Measurements from ENCODE around the gene CLASP1.
"Not testable (repeated sequence)": the region's sequence is repeated elsewhere in the genome, so short reads cannot be mapped to it uniquely, and the experiment has no call there.

CLASP1 gene

DNA sequence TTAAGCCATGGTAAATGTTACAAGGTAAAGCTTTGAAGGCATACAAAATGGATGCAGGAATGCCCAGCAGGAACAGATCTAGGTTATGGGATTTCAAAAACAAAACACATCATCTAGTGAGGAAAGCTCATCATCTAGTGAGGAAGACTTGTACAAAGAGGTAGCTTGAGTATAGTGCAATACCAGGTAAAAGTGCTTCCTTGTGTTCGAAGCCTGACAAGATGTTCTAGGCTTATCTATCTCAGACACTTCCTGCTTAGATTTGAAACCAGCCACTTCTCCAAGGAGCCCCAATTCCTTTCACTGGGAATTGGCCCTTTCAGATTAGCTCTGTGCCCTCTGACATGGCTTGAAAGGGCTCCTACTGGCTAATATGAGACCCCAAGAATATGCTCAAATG is 73.0 kb downstream of the CLASP1 start:
- no peak for DNase-seq

DNA sequence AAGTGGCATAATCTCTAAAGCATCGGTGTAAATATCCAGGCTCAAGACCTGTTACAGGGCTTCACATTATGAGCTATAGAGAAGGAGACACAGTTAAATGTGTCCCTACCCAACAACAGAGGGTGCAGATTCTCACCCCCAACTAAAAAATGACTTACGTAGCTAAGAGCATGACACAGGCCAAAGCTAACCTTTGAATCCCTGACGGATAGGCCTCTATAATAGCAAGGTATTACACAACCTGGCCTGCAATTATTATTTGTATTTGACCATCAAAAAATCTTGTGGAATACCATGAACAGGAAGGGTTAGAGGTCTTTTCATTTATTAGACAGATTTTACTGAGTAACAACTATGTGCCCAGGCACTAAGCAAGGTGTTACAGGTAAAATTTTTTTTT is 73.5 kb downstream of the CLASP1 start:
- DNase-seq = no peak

DNA sequence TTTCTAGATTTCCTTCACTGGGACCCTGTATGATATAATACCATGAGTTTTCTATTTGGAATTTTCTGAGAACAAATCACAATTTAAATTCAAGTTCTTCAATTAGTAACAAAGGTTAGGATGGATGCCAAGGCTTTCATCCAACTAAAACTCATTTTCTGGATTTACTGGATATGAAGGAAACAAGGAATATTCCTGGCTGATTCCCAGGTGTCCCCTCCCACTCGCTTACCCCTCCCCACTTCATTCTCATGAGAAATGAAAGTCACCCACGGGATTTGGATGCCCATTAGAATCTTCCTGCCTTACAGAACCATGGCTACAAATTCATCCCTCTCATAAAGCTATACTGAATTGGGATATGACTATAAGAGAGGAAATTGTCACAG is 78.6 kb downstream of the CLASP1 start:
- no peak for DNase-seq

DNA sequence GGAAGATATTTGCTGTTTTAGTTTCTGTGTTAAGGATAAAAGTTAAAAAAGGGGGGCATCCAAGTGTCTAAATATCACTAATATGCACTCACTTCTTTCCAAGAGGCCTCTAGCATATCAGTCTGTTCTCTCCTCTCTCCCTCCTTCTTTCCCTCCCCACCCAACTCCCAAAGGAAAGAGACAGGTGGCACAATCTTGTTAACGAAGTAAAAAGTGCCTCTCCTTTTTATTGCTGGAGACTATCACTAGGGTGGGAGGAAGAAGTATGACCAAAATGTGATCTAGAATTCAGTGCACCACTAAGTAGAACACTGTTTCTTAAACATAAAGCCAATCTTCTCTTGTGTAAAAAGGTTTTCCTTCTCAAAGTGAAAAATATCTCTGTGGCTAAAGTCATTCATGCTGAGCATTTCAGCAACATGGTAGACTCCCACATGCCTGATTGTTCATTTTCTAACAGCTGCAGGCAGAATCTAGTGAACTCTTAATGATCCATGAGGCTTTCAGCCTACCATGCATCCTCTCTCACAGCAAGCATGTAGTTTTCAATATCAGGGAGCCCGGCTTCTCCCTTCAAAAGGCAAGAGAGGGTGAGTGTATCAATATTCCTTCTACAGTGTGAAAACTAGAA is 79.1 kb downstream of the CLASP1 start:
- DNase-seq = no peak

DNA sequence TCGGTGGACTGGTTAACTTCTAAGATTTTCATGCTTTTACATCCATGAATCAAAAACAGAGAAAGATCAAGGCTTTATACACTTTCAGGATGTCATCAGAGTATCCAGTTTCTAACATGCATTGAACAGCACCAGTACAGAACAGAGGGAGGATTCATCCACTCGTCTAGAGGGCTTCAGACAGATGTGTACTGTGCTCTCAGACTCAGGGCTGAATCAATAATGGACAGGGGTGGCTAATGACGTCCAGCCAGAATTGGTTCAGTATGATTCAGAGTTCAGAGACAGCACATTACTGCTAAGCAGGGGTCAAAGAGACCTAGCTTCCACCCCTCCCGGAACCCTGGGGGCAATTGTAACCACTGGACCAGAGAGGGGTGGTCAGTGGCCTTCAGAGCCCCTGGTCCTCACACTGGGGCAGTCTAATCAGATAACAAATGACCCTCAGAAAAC is 81.3 kb downstream of the CLASP1 start:
- no peak for DNase-seq

DNA sequence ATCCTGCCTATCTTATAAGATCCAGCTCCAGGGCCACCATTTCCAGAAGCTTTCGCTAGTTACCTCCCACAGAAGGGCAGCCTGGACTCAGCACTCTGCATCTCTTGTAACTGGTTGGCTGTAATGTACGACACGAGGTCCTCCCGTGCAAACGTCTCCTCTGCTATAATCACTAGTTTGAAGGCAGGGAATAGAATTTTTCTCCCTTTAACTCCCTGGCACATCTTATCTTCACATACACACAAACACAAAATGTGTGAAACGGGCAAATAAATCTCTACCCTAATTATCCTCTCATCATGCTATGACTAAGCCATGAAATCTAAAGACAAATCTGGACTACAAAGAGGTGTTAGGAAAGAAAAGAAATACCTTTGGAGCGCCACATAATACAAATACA is 81.8 kb downstream of the CLASP1 start:
- no peak for DNase-seq

DNA sequence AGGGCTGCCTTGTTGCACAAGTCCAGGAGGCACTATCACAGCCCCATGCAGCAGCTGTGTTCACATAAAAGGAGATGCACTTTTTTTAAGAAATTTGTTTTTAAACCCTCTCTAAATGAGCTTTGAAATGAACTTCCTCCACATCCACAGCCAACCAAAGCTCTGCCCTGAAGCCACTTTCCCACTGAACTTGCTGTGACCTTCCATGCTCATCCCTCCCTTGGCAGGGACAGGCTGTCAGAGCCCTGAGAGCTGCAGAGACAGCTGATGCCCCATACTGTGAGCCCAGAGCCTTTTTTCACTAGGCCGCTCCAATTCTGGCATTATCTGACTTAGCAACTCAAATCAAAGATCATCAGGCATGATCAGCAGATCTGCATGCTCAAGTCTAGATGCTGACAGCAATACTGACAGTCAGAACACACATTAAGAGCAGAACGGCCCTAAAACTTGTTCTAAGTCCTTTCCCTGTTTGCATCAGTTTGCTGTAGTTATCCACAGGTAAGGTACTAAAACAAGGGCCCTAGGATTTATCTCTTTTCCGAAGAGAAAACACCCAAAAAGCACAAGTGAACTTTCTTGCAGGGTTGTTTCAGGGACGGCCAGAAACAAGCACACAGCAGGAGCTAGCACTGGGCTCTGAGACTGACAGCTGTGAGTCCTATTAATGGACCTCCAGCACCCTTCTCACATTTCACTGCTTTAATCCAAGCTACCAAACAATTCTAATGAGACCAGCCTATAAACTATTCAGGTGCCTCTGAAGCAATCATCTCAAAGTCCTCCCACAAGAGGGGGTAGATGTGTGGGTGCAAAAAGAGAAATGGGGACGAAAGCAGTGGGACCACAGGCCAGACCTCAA is 83.6 kb downstream of the CLASP1 start:
- peak; percentile 8 for DNase-seq

DNA sequence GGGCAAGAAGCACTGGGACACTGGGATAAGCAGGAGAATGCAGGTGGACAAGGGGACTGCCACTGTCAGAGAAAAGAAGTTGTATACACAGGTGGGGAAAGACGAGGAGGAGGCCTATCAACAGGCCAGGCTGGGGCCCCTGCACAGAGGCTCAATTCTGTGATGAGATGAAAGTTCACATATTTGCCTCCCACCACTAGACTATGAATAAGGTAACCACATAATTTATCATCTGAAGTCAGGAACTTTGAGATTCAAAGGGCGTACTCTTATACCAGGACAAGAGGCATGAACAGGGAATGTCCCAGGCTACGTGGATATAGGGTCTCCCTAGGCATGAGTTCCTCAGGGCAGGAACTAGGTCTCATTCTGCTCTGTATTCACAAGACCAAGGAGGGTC is 84.4 kb downstream of the CLASP1 start:
- DNase-seq = no peak

DNA sequence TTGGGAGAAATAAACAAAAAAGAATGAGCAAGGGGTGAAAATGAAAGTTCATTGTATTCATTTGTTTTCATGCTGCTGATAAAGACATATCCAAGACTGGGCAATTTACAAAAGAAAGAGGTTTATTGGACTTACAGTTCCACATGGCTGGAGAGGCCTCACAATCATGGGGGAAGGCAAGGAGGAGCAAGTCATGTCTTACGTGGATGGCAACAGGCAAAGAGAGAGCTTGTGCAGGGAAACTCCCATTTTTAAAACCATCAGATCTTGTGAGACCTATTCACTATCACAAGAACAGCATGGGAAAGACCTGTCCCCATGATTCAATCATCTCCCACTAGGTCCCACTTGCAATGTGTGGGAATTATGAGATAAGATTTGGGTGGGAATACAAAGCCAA is 85.5 kb downstream of the CLASP1 start:
- DNase-seq = not testable (repeated sequence)

DNA sequence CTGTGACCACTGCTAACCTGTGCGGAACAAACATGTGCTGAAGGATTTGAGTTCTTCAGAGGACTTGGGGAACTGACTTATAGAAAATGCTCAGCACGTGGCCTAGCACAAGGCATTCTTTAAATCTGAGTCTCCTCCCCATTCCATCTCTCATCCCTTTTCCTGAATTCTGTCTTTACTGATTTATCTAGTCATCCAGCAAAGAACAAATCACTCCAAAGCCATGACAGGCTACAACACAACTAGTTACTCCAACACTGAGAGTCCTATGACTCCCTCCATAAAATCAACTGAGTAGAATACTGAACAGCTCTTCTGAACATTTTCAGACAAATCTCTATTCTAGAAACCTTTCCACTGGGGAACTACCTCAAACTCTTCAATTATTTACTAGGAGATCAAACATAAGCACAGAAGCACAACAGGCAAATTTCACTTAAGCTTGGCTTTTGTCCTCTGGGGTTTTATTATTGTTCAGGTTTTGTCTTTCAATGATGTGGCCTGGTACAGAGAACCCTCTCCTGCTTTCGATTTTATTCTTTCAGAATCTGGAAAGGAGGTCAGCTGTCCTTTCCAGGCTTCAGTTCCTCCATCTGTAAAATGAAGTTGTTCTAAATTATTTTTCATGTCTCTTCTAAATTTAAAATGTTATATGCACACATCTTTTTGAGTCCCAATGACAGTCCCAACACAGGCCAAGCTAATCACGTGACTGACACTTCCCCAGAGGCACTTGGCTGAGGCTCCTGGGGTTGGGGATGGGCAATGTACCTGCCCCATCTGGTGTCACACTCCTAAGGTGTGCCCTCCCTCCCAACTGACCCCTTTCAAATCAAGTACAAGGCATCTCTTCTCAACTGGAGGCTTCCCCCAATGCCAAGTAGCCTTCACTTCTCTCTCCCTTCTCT is 86.7 kb downstream of the CLASP1 start:
- DNase-seq = no peak

DNA sequence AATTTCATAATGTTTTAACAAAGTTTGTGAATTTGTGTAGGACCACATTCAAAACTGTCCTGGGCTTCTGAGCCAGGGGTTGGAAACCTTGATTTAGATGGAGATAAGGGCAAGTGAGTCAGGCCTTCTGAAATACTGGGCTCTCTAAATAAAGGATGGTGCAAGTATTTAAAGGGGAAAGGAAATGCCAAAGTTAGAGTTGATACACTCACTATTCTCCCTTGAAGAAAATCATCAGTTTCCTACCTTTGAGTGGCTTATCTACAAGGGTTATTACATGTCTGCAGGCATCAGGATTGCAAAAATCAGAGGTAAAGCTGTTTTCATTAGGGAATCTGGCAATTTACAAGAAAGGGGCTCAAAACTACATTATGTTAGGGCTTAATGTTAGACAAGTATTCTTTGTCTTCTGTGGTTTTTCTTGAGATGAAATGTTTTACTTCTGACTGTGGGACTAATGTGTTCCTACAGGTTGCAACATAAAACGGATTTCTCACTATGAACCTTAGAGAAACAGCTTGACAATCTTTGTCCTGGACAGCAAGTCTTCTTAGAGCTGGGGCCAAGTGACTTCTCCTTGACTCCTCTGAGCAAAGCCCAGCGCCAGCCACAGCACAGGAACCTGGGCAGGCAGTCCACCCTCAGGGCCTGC is 87.5 kb downstream of the CLASP1 start:
- DNase-seq = no peak

DNA sequence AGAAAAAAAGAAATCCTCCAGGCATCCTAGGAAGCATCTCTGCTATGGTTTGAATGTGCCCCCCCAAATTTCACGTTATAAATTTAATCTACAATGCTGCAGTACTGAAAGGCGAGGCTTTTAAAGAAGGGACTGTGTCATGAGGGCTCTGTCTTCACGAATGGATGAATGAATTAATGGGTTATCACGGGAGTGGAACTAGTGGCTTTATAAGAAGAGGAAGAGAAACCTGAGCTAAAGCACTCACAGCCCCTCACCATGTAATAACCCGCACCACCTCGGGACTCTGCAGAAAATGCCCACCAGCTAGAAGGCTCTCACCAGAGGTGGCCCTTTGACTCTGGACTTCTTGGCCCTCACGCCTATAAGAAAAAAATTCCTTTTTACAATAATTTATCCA is 90.9 kb downstream of the CLASP1 start:
- DNase-seq = no peak

DNA sequence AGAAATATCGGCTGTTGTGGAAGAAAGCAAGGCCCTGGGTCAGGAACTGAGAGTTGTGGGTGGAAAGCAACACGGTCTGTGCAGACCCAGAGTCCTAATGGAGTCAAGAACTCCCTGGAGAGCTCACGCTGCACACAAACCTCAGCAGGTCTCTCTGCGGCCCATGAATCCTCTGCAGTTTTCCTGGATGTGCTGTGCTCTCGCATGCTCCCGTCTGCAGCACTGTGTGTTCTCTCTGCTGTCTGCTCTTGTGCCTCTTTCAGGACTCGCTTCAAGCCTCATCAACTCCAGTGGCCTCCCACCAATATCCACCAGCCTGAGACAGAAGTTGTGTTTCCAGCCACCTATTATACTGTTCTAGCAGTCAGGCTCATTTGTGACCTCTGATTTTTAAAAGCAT is 94.3 kb downstream of the CLASP1 start:
- no peak for DNase-seq

DNA sequence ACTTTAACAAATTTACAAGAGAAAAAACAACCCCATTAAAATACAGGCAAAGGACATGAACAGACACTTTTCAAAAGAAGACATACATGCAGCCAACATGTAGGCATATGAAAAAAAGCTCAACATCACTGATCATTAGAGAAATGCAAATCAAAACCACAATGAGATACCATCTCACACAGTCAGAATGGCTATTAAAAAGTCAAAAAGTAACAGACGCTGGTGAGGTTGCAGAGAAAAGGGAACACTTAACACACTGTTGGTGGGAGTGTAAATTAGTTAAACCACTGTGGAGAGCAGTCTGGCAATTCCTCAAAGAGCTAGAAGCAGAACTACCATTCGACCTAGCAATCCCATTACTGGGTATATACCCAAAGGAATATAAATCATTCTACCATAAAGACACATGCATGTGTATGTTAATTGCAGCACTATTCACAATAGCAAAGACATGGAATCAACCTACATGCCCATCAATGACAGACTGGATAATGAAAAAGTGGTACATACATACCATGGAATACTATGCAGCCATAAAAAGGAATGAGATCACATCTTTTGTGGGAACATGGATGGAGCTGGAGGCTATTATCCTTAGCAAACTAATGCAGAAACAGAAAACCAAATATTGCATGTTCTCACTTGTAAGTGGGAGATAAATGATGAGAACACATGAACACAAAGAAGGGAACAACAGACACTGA is 96.6 kb downstream of the CLASP1 start:
- DNase-seq = not testable (repeated sequence)

DNA sequence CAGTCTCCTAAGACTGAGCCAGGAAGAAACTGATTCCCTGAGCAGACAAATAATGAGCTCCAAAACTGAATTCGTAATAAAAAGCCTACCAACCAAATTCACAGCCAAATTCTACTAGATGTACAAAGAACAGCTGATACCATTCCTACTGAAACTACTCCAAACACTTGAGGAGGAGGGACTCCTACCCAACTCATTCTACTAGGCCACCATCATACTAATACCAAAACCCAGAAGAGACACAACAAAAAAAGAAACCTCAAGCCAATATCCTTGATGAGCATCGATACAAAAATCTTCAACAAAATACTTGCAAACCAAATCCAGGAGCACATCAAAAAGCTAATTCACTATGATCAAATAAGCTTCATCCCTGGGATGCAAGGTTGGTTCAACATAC is 98.6 kb downstream of the CLASP1 start:
- DNase-seq = no peak

DNA sequence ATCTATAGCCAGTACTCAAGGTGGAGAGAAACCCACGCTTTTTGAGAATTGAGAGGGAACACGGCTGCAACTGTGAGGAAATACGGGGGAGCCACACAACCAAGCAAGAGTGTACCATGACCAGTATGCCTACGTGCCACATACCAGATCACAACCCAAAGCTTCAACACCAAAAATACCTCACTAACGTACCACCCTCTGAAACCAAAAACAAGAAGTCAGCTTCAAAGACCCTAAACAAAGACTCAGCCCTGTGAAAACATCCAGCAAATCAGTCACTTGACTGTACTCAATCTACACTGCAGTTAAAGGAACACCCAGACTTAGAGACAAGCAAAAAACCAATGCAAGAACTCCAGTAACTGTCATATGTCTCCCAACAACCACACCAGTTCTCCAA is 101.6 kb downstream of the CLASP1 start:
- no peak for DNase-seq

DNA sequence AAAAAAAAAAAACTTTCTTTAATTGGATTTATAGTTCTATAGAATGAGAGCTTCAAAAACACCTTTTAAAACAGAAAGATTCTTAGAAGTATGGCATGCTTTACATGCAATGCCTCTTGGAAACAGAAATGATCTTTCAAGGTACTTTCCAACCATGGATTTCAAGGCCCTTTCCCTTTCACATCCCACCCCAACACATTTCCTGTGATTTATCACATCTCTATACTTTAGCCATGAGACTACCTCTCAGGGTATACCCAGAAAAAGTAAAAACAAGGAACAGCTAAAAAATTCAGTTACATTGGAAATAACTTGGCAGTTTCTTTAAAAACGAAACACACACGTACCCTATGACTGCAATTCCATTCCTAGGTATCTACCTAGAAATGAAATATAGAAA is 103.3 kb downstream of the CLASP1 start:
- DNase-seq = no peak

DNA sequence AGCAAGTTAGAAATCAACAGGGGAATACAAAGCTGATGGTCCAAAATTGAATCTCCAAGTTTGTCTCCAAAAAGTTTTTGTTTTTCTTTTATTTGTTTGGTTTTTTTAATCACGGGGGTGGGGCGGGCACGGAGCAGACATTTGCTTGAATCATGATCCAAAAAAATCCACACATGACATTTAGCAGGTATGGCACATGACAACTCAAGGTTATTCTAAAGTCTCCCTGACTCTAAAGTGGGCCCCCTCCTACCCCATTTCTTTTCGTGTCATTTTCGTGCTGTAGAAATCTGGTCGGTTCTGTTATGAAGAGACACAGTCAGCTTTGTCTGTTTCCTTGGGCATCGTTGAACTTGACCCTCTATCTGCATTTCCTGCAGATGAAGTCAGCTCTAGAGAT is 104.0 kb downstream of the CLASP1 start:
- no peak for DNase-seq

DNA sequence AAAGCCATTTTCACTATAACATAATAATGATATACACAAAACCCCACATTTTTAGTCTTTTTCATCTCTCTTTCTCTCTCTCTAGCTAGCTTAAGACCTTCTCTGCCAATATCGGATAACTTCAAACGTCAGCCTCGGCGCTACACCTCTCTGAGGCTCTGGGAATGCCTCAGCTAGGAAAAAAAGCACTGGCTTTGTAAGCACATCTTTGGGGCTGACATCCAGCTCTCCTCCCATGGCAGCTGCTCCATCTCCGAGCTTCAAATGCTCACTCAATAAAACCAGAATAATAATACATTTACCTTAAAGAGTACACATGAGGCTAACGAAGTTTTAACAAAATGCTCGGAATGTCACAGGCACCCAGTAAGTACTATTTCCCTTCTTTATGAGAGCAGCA is 107.8 kb downstream of the CLASP1 start:
- no peak for DNase-seq

DNA sequence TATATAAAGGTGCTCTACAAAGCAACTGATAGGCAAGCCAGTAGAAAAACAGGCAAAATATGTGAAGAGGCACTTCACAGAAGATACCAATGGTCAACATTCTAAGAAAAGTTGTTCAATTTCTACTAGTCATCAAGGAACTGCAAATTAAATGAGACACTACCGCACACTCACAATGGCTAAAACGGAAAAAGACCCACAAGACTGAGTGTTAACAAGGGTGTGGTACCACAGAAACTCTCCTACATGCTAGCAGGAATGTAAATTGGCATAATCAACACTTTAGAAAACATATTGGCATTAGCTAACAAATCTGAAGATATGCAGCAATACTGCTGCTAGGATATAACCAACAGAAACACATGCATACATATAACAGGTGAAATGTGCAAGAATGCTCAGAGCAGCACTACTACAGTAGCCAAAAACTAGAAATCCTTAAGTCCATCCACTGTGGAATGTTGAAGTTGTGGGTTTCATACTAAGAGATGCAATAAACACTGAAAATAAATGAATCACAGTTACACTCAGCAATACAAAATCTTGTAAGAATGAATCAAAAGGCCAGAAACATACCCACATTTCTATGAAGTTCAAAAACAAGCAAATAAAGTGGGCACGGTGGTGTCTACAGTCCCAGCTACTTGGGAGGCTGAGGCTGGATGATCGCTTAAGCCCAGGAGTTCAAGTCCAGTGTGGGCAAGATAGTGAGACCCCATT is 109.4 kb downstream of the CLASP1 start:
- DNase-seq = no peak

DNA sequence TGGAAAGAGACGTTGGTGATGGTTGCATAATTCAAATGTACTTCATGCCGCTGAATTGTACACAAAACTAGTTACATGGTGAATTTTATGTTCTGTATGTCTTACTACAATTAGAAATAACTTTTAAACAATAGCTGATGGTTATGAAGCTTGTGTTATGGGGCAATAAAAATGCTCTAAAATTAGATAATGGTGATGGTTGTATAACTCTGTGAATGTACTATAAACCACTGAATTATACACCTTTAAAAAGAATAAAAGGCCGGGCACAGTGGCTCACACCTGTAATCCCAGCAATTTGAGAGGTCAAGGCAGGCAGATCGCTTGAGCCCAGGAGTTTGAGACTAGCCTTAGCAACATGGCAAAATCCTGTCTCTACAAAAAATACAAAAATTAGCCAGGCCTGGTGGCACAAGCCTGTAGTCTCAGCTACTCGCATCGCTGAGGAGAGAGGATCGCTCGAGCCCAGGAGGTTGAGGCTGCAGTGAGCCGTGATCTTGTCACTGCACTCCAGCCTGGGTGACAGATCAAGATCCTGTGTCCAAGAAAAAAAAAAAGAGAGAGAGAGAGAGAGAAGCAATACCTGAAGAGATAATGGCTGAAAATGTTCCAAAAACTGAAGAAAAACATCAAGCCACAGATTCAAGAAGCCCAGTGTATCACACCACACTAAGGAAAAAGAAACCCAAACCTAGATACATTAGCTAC is 112.3 kb downstream of the CLASP1 start:
- DNase-seq = no peak

All from NCI-H345 (cell line).